HFF-Myc (cell line): ENCODE measurements around the gene ALPP.
"Not testable (repeated sequence)": the region's sequence is repeated elsewhere in the genome, so short reads cannot be mapped to it uniquely, and the experiment has no call there.

Experiments
- DNase-seq: peaks from one replicate; pipeline ENCODE4 v3.0.0-alpha.2; 2011; ENCODE audit warnings: low read depth; ENCODE audit errors: extremely low read depth
- H3K4me3 ChIP-seq: replicated peaks from 2 replicates; pipeline ENCODE4 v1.5.1; 2011; ENCODE audit warnings: low read depth, mild to moderate bottlenecking, control low read depth, low read length
- CTCF ChIP-seq: IDR thresholded peaks from 2 replicates; pipeline ENCODE4 v1.5.1; 2012; ENCODE audit warnings: mild to moderate bottlenecking, low read depth, low read length, control low read depth; ENCODE audit errors: missing control alignments

Gene ALPP

GRCh38 chr2:232335206-232335858, 43.2 kb upstream of the ALPP start:
- H3K4me3 ChIP-seq, DNase-seq: not testable (repeated sequence)
- TF ChIP-seq CTCF: peak; percentile 58

GRCh38 chr2:232335859-232336215, 42.7 kb upstream of the ALPP start:
- H3K4me3 ChIP-seq: no peak overlapping the region
- DNase-seq: no peak
- no peak for TF ChIP-seq CTCF

GRCh38 chr2:232336241-232336736, 42.3 kb upstream of the ALPP start:
- no peak overlapping the region for H3K4me3 ChIP-seq
- no peak for TF ChIP-seq CTCF
- no peak for DNase-seq

GRCh38 chr2:232336981-232337720, 41.4 kb upstream of the ALPP start:
- H3K4me3 ChIP-seq: no peak overlapping the region
- no peak for DNase-seq
- no peak for TF ChIP-seq CTCF

GRCh38 chr2:232338094-232338758, 40.3 kb upstream of the ALPP start:
- H3K4me3 ChIP-seq, DNase-seq: not testable (repeated sequence)

- no peak for DNase-seq
- no peak overlapping the region for H3K4me3 ChIP-seq
- TF ChIP-seq CTCF: no peak
These were observed 39.8 kb upstream of the ALPP start for GRCh38 chr2:232338759-232339106.
